ENCODE measurements around the gene DTX3.

DNA sequence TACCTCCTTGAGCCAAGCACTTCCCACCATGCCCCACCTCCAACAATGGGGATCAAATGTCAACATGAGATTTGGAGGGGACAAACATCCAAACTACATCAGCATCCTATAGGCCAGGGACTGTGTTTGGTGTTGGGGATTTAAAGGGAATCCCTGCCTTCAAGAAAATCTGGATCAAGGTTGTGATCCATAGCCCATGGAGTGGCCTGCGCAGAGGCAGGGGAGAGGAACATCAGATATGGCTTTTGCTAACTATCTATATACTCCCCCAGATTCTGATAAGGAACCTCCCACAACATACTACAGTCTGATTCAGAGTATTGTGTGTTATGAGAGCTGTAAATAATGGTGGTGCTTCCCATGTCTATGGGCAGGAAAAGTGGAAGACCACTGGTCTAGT lies 49.7 kb upstream of the DTX3 start:
- TF ChIP-seq, protein P1, sequence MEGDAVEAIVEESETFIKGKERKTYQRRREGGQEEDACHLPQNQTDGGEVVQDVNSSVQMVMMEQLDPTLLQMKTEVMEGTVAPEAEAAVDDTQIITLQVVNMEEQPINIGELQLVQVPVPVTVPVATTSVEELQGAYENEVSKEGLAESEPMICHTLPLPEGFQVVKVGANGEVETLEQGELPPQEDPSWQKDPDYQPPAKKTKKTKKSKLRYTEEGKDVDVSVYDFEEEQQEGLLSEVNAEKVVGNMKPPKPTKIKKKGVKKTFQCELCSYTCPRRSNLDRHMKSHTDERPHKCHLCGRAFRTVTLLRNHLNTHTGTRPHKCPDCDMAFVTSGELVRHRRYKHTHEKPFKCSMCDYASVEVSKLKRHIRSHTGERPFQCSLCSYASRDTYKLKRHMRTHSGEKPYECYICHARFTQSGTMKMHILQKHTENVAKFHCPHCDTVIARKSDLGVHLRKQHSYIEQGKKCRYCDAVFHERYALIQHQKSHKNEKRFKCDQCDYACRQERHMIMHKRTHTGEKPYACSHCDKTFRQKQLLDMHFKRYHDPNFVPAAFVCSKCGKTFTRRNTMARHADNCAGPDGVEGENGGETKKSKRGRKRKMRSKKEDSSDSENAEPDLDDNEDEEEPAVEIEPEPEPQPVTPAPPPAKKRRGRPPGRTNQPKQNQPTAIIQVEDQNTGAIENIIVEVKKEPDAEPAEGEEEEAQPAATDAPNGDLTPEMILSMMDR (conservative IDR thresholded peaks at IDR 0.05; ENCODE audit: low read depth, low read length), result no peak
- TF ChIP-seq EZH2 (IDR thresholded peaks at IDR 0.05; ENCODE audit: low read length, unreplicated experiment), result no peak
- TF ChIP-seq EZH2phosphoT487 (IDR thresholded peaks at IDR 0.05; ENCODE audit: borderline replicate concordance, low read length), result no peak
